HepG2 (cell line): ENCODE data around the gene FOXD2. TPM values are rescaled to one million over a fixed set of nuclear protein-coding genes. Genes with fewer than 3 reads are reported as not detected.

ENCODE experiments used
- ATAC-seq: fragments of 200-7000 bp; cut with Tn5 transposase; 3 replicates; pipeline ENCODE4 v1.9.1; 2020; ENCODE audit warnings: mild to moderate bottlenecking, moderate library complexity
- BruUV-seq: library from RNA; stranded (reverse); fragments of 400-500 nt; replicated peaks from 2 replicates; lab custom pipeline; 2021; lab: Mats Ljungman, UMichigan
- CTCF ChIA-PET: fragments of 300-600 bp; formaldehyde crosslinking; extraction: SDS; loops from one replicate; lab custom pipeline; 2021; ENCODE audit warnings: low total read pairs, inconsistent platforms, low intra/inter-chr PET ratio; lab: Yijun Ruan, JAX
- POLR2A ChIA-PET: fragments of 350-600 bp; sonication (Branson Sonifier 250); formaldehyde crosslinking; loops from one replicate; lab custom pipeline; 2020; ENCODE audit warnings: antibody characterized with exemption, inconsistent platforms; lab: Yijun Ruan, JAX
- DNase-seq: peaks from one replicate; pipeline ENCODE4 v3.0.0-alpha.2; 2015; ENCODE audit warnings: low spot score
- FAIRE-seq: peaks from 3 replicates; lab custom pipeline; 2011; peaks lifted over from hg19 to GRCh38; lab: Jason Lieb, UNC
- H2AFZ ChIP-seq: one replicate; pipeline ENCODE4 v1.6.1; 2011; ENCODE audit warnings: low read length, inconsistent platforms
- H3K27ac ChIP-seq: fragments of 300-600 bp; 3 replicates; pipeline ENCODE4 v1.8.0; 2011; ENCODE audit warnings: mixed run types, mild to moderate bottlenecking, mixed read lengths, low read length, inconsistent platforms; ENCODE audit not compliant: insufficient read depth; ENCODE audit errors: extremely low read length
- H3K27me3 ChIP-seq, 2 experiments: fragments of 200-600 bp in 1 of 2; 2 replicates in 1 of 2; 3 replicates in 1 of 2; pipeline versions ENCODE4 v1.6.0 to v1.8.0; 2011; ENCODE audit warnings: low read length in 2 of 2, mild to moderate bottlenecking in 2 of 2, moderate library complexity in 2 of 2, inconsistent platforms in 1 of 2; ENCODE audit not compliant: insufficient read depth in 2 of 2, control insufficient read depth in 1 of 2
- H3K36me3 ChIP-seq, 2 experiments: fragments of 200-600 bp in 1 of 2; replicated peaks in 1 of 2; 2 replicates in 1 of 2; 3 replicates in 1 of 2; pipeline versions ENCODE4 v1.5.1 to v1.8.0; 2011; ENCODE audit warnings: low read length in 2 of 2, inconsistent platforms in 1 of 2; ENCODE audit not compliant: insufficient read depth in 2 of 2, control insufficient read depth in 1 of 2
- H3K4me1 ChIP-seq: 2 replicates; pipeline ENCODE4 v1.5.1; 2012; ENCODE audit warnings: low read length, inconsistent platforms; ENCODE audit not compliant: insufficient read depth
- H3K4me2 ChIP-seq: 2 replicates; pipeline ENCODE4 v1.6.0; 2011; ENCODE audit warnings: low read depth, low read length, inconsistent platforms
- H3K4me3 ChIP-seq, 3 experiments: fragments of 200-600 bp in 1 of 3; sonication (generic), shearing (Covaris generic) in 1 of 3; replicated peaks in 1 of 3; 2 replicates each; pipeline ENCODE4 v1.5.1; 2011 to 2016; ENCODE audit warnings: low read length in 3 of 3, inconsistent platforms in 2 of 3, low read depth in 2 of 3, mild to moderate bottlenecking in 2 of 3, control low read depth in 1 of 3, mixed read lengths in 1 of 3; ENCODE audit not compliant: insufficient read depth in 1 of 3
- H3K79me2 ChIP-seq: one replicate; pipeline ENCODE4 v1.6.1; 2011; ENCODE audit warnings: low read length, inconsistent platforms; ENCODE audit not compliant: insufficient read depth
- H3K9ac ChIP-seq: 2 replicates; pipeline ENCODE4 v1.6.0; 2011; ENCODE audit warnings: mild to moderate bottlenecking, low read depth, low read length, inconsistent platforms; ENCODE audit not compliant: insufficient read depth
- H3K9me3 ChIP-seq: 2 replicates; pipeline ENCODE4 v1.5.1; 2012; ENCODE audit warnings: mild to moderate bottlenecking, low read length
- H4K20me1 ChIP-seq: 2 replicates; pipeline ENCODE4 v1.6.0; 2011; ENCODE audit warnings: inconsistent platforms, mild to moderate bottlenecking, low read length, moderate library complexity; ENCODE audit not compliant: insufficient read depth
- ARID2 ChIP-seq: sonication (generic); formaldehyde crosslinking; IDR thresholded peaks from 2 replicates; pipeline ENCODE4 v1.8.1; 2022; ENCODE audit warnings: mild to moderate bottlenecking, missing genetic modification reagents, borderline replicate concordance
- ASH2L ChIP-seq: fragments of 300-600, 200-600 bp; sonication (generic); IDR thresholded peaks from 2 replicates; pipeline ENCODE4 v1.7.0; 2017; ENCODE audit warnings: low read depth, mild to moderate bottlenecking, moderate library complexity, mixed read lengths, low read length; ENCODE audit not compliant: insufficient read length
- BRD4 ChIP-seq: sonication (generic); formaldehyde crosslinking; IDR thresholded peaks from 2 replicates; pipeline ENCODE4 v1.4.0; 2020; ENCODE audit warnings: missing genetic modification reagents
- DMAP1 ChIP-seq: IDR thresholded peaks from 2 replicates; pipeline ENCODE4 v1.6.1; 2016
- E2F2 ChIP-seq: sonication (generic); formaldehyde crosslinking; IDR thresholded peaks from 2 replicates; pipeline ENCODE4 v1.4.0; 2020; ENCODE audit warnings: missing genetic modification reagents, borderline replicate concordance
- GPN1 ChIP-seq: sonication (generic); formaldehyde crosslinking; IDR thresholded peaks from 2 replicates; pipeline ENCODE4 v1.5.1; 2020; ENCODE audit warnings: missing genetic modification reagents, borderline replicate concordance
- KLF9 ChIP-seq: IDR thresholded peaks from 2 replicates; pipeline ENCODE4 v1.6.1; 2016; ENCODE audit warnings: low read depth
- MTF1 ChIP-seq: sonication (generic); formaldehyde crosslinking; IDR thresholded peaks from 2 replicates; pipeline ENCODE4 v1.5.0; 2020; ENCODE audit warnings: missing genetic modification reagents
- SAP130 ChIP-seq: IDR thresholded peaks from 2 replicates; pipeline ENCODE4 v1.6.1; 2016; ENCODE audit warnings: low read depth
- SCMH1 ChIP-seq: sonication (generic); formaldehyde crosslinking; IDR thresholded peaks from 2 replicates; pipeline ENCODE4 v1.9.0; 2021; ENCODE audit warnings: missing genetic modification reagents, mild to moderate bottlenecking, borderline replicate concordance
- THAP9 ChIP-seq: sonication (generic); formaldehyde crosslinking; IDR thresholded peaks from 2 replicates; pipeline ENCODE4; 2020; ENCODE audit warnings: missing genetic modification reagents, mild to moderate bottlenecking, borderline replicate concordance
- ZBTB38 ChIP-seq: sonication (generic); formaldehyde crosslinking; IDR thresholded peaks from 2 replicates; pipeline ENCODE4 v1.5.1; 2020; ENCODE audit warnings: mild to moderate bottlenecking, missing genetic modification reagents
- ZBTB44 ChIP-seq: sonication (generic); formaldehyde crosslinking; IDR thresholded peaks from 2 replicates; pipeline ENCODE4 v1.4.0; 2020; ENCODE audit warnings: missing genetic modification reagents
- ZBTB7A ChIP-seq: sonication (generic); formaldehyde crosslinking; IDR thresholded peaks from 2 replicates; pipeline ENCODE4 v1.8.0; 2022; ENCODE audit warnings: mild to moderate bottlenecking, missing genetic modification reagents
- ZMAT5 ChIP-seq: sonication (generic); formaldehyde crosslinking; IDR thresholded peaks from 2 replicates; pipeline ENCODE4 v1.5.0; 2020; ENCODE audit warnings: mild to moderate bottlenecking, low read depth, missing genetic modification reagents, borderline replicate concordance
- ZNF589 ChIP-seq: sonication (generic); formaldehyde crosslinking; conservative IDR thresholded peaks from 2 replicates; pipeline ENCODE4 v1.8.0; 2022; ENCODE audit warnings: mild to moderate bottlenecking, moderate library complexity, missing genetic modification reagents
- ZNF766 ChIP-seq: sonication (generic); formaldehyde crosslinking; IDR thresholded peaks from 2 replicates; pipeline ENCODE4 v1.5.0; 2020; ENCODE audit warnings: missing genetic modification reagents, borderline replicate concordance
- WGBS: methylation state at CpG from one replicate; pipeline ENCODE4 v1.1.6; 2017; ENCODE audit warnings: low lambda C conversion rate; 5-methylcytosine and 5-hydroxymethylcytosine counted together
- in situ Hi-C: cut with HindIII; loops from 2 replicates; pipeline ENCODE4 v1.10.0; 2017; ENCODE audit warnings: low pct_unique_long_range_greater_than_20kb; ENCODE audit not compliant: extremely low pct_ligation_motif_present
- intact Hi-C: fragments of 100-400 bp; cut with micrococcal nuclease; formaldehyde crosslinking; loops from one replicate; pipeline ENCODE4 v1.10.0; 2022; ENCODE audit not compliant: unreplicated experiment
- polyA plus RNA-seq, 8 experiments: library from polyadenylated mRNA; depleted of rRNA in 3 of 8; stranded (reverse) in 7 of 8; unstranded in 1 of 8; fragments of >200 nt; fragmentation: Illumina TruSeq in 4 of 8; extraction: Trizol in 4 of 8; gene quantifications; 2 replicates each; pipeline versions ENCODE4 v1.2.1 to v1.2.3, GENCODE V29; 2011 to 2016; ENCODE audit warnings: low read depth in 4 of 8, missing spikeins in 1 of 8, mixed read lengths in 1 of 8; ENCODE audit not compliant: insufficient read depth in 1 of 8
- total RNA-seq, 5 experiments: library from RNA; depleted of rRNA; stranded (reverse); fragments of >200 nt; fragmentation: Illumina TruSeq; extraction: Trizol; gene quantifications; 2 replicates each; pipeline ENCODE4 v1.2.3, GENCODE V29; 2016; ENCODE audit warnings: low read depth in 1 of 5

FOXD2 gene
- total and polyA plus RNA-seq, 2 of the 13 experiments (the other 11 are each of a cell fraction or from before 2014, with no cell fraction given), result 0.01 to 0.09 TPM

GRCh38 chr1:47436304-47436978 is 1.4 kb upstream of the FOXD2 start:
- Histone ChIP-seq H4K20me1 (0 out of 2 replicates have a peak, but pooled peaks cover 2% of the 10 kb centered on the region), H3K79me2 (no peaks in the 10 kb centered on the region), H3K4me1 (peaks cover 21% of the 10 kb centered on the region), H3K27me3 (peaks cover 1 to 20% of the 10 kb centered on the region in 2 experiments; a peak in 3 of 5 replicates), H2AFZ (no peak overlapping the region), H3K9me3 (no peaks in the 10 kb centered on the region), H3K27ac (peak overlapping the region; percentile 63), H3K36me3 (no peaks in the 10 kb centered on the region), H3K4me2 (peak overlapping the region; percentile 74), H3K9ac (peak overlapping the region; percentile 66; the same call in 1 of the 2 replicates), H3K4me3 (peak overlapping the region; percentile 58 to 88 (median 78))
- WGBS, result 7% methylated on average over 21 of the region's 23 CpGs
- no TSS peak for BruUV-seq
- DNase-seq (peak; percentile 55), ATAC-seq (peak; percentile 64), FAIRE-seq (peak; percentile 59)
- POLR2A ChIA-PET, result interaction anchor here (1.0 kb wide), 1 partner anchor 41 kb away, joined by 3 read pairs; no protein-coding TSS in a partner anchor
- CTCF ChIA-PET, result interaction anchor here (3.9 kb wide), 1 partner anchor 274 kb away, joined by 34 read pairs; no protein-coding TSS in a partner anchor
- intact Hi-C loops, result no loop called here
- in situ Hi-C loops, result no loop called here
- TF ChIP-seq ARID2 (CRISPR knock-in tag), result 0 out of 2 replicates have a peak, but pooled peaks have one; percentile 53
- peak; percentile 42; the same call in 1 of the 2 replicates for TF ChIP-seq ZBTB38 (CRISPR knock-in tag)
- no peak for TF ChIP-seq THAP9 (CRISPR knock-in tag)
- no peak for TF ChIP-seq ZBTB44 (CRISPR knock-in tag)
- TF ChIP-seq BRD4 (CRISPR knock-in tag), result no peak
- no peak for TF ChIP-seq E2F2 (CRISPR knock-in tag)
- TF ChIP-seq ZBTB7A, result no peak
- TF ChIP-seq MTF1 (CRISPR knock-in tag), result no peak
- TF ChIP-seq SAP130 (CRISPR knock-in tag), result peak; percentile 43
- no peak for TF ChIP-seq KLF9 (CRISPR knock-in tag)
- no peak for TF ChIP-seq ZMAT5 (CRISPR knock-in tag)
- TF ChIP-seq ZNF766 (CRISPR knock-in tag), result no peak
- TF ChIP-seq DMAP1 (CRISPR knock-in tag), result no peak
- no peak for TF ChIP-seq GPN1 (CRISPR knock-in tag)
- TF ChIP-seq SCMH1 (CRISPR knock-in tag), result no peak
- no peak for TF ChIP-seq ZNF589 (CRISPR knock-in tag)
- TF ChIP-seq ASH2L, result no peak
